MM.1S (cell line): ENCODE data around the gene SOX10.

Source experiments
- EZH2 ChIP-seq: fragments of 300-600 bp; sonication (generic); optimal IDR thresholded peaks from 2 replicates; pipeline ENCODE3; 2017; ENCODE audit warnings: low read depth, mild to moderate bottlenecking, antibody characterized with exemption, low read length, mixed read lengths
- TF ChIP-seq, protein P1 (sequence below): fragments of 300-600 bp; sonication (generic); IDR thresholded peaks from 2 replicates; pipeline ENCODE4 v1.5.1; 2016; ENCODE audit warnings: antibody characterized with exemption, low read length, mixed read lengths

DNA sequence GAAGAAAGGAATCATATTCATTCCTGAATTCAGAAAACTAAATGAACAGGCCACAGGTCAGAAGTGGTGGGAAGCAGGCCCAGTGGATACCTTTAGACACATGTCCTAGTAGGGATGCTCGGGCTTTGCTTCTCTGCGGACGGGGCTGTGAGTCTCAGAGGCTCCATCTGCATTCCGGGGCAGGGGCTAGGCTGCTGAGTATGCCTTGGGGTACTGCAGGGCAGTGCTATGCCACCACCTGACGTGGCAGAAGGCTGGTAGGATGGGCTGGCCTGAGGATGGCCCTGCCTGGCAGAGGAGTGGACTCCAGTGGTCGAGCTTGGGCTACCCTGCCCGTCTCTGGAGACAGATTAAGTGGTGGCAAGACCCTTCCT lies 40.5 kb downstream of the SOX10 start:
- no peak for TF ChIP-seq EZH2
- TF ChIP-seq, protein P1, sequence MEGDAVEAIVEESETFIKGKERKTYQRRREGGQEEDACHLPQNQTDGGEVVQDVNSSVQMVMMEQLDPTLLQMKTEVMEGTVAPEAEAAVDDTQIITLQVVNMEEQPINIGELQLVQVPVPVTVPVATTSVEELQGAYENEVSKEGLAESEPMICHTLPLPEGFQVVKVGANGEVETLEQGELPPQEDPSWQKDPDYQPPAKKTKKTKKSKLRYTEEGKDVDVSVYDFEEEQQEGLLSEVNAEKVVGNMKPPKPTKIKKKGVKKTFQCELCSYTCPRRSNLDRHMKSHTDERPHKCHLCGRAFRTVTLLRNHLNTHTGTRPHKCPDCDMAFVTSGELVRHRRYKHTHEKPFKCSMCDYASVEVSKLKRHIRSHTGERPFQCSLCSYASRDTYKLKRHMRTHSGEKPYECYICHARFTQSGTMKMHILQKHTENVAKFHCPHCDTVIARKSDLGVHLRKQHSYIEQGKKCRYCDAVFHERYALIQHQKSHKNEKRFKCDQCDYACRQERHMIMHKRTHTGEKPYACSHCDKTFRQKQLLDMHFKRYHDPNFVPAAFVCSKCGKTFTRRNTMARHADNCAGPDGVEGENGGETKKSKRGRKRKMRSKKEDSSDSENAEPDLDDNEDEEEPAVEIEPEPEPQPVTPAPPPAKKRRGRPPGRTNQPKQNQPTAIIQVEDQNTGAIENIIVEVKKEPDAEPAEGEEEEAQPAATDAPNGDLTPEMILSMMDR, result no peak
